ENCODE measurements around the gene NDUFV3.
"Not testable (repeated sequence)": the region's sequence is repeated elsewhere in the genome, so short reads cannot be mapped to it uniquely, and the experiment has no call there.

Gene NDUFV3

GRCh38 chr21:42863504-42863870 lies 29.6 kb upstream of the NDUFV3 start:
- no peak for DNase-seq (ENCODE audit: low spot score)
- TF ChIP-seq, protein P1, sequence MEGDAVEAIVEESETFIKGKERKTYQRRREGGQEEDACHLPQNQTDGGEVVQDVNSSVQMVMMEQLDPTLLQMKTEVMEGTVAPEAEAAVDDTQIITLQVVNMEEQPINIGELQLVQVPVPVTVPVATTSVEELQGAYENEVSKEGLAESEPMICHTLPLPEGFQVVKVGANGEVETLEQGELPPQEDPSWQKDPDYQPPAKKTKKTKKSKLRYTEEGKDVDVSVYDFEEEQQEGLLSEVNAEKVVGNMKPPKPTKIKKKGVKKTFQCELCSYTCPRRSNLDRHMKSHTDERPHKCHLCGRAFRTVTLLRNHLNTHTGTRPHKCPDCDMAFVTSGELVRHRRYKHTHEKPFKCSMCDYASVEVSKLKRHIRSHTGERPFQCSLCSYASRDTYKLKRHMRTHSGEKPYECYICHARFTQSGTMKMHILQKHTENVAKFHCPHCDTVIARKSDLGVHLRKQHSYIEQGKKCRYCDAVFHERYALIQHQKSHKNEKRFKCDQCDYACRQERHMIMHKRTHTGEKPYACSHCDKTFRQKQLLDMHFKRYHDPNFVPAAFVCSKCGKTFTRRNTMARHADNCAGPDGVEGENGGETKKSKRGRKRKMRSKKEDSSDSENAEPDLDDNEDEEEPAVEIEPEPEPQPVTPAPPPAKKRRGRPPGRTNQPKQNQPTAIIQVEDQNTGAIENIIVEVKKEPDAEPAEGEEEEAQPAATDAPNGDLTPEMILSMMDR (IDR thresholded peaks at IDR 0.05), result no peak
- Histone ChIP-seq H3K27ac (no peak overlapping the region), H3K4me3 (no peak overlapping the region)

GRCh38 chr21:42864286-42864685 lies 28.8 kb upstream of the NDUFV3 start:
- DNase-seq (ENCODE audit: low spot score), result no peak
- H3K27ac ChIP-seq, result peak overlapping the region in 1 of 2 donors; percentile 22
- no peak overlapping the region for H3K4me3 ChIP-seq
- TF ChIP-seq, protein P1 (IDR thresholded peaks at IDR 0.05), result no peak

DNA sequence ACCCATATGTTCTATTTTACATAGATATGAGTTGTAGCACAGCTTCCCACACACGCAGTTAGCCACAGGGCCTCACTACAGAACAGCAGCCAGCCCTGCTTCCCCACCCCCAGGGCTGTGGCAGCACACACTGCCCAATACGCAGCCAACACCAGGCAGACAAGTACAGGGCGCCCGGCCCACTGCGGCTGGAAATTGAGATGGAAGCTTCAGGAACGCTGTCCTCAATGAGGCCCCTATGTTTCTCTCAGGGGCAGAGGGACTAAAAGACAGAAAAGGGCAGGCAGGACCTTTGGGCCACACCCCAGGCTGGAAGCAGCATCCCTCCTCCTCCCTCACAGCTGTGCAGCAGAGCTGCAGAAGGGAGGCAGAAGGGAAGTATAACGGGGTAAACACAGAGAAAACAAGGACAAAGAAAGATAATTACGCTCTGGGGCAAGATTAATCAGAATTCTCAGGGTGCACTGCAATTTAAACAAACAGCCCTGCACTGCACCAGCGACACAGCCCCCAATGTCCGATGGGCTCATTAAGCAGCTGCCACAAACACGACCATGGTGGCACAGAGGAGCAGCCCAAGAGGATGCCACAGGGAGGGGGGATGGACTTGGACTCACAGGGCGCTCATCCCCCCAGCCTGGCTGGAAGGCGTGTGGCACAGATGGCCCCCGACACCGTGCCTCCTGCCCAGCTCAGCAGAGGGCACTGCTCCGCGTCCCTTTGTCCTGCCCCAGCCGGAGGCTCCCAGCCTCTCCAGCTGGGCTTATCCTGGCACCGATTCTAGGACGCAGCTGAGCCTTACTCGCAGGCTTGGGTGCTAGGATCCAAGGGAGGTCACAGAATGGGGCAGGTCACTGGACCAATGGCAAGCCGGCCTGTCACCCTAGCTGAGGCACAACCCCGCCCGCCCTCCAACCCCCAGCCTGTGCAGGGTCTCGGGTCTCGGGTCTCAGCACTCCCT lies 28.0 kb upstream of the NDUFV3 start:
- TF ChIP-seq, protein P1 (IDR thresholded peaks at IDR 0.05), result no peak
- peak overlapping the region in 1 of 2 donors; percentile 41 for H3K27ac ChIP-seq
- H3K4me3 ChIP-seq, result no peak overlapping the region
- no peak for DNase-seq (ENCODE audit: low spot score)

GRCh38 chr21:42865776-42866160 lies 27.3 kb upstream of the NDUFV3 start:
- TF ChIP-seq, protein P1 (IDR thresholded peaks at IDR 0.05), result no peak
- Histone ChIP-seq H3K27ac (peak overlapping the region in 1 of 2 donors; percentile 41), H3K4me3 (no peak overlapping the region)
- no peak for DNase-seq (ENCODE audit: low spot score)

DNA sequence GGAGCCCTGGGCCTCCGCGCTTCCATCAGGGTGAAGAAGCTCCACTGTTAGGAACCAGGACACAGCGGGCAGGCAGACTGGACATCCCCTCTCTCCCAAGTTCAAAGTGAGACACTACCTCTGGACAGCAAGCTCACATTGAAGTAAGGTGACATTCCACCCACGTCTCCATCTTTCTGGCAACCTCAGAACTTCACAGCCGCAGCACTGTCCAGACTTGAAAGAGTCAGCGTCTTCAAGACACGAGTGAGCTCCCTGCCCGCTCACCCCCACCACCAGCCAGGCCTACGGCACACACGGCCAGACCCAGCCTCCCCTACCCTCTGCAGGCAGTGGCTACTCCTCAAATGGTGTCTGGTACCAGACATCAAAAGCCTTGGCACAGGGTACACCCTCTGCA lies 24.9 kb upstream of the NDUFV3 start:
- no peak for DNase-seq (ENCODE audit: low spot score)
- H3K27ac ChIP-seq, result no peak overlapping the region
- H3K4me3 ChIP-seq, result no peak overlapping the region
- TF ChIP-seq, protein P1 (IDR thresholded peaks at IDR 0.05), result no peak

GRCh38 chr21:42873096-42873495 lies 20.0 kb upstream of the NDUFV3 start:
- DNase-seq (ENCODE audit: low spot score), result no peak
- no peak overlapping the region for H3K4me3 ChIP-seq
- no peak overlapping the region for H3K27ac ChIP-seq
- TF ChIP-seq, protein P1 (IDR thresholded peaks at IDR 0.05), result no peak

DNA sequence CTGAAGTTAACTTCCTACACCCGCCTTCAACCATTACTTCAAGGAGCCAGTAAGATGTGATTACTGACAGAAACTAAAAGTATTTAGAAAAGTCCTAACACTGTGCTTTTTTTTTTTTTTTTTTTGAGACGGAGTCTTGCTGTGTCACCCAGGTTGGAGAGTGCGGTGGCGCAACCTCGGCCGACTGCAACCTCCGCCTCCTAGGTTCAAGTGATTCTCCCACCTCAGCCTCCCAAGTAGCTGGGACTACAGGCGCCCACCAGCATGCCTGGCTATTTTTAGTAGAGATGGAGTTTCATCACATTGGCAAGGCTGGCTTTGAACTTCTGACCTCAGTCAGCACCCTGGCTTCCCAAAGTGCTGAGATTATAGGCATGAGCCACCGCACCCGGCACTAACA lies 17.3 kb upstream of the NDUFV3 start:
- DNase-seq (ENCODE audit: low spot score); H3K4me3 ChIP-seq; H3K27ac ChIP-seq: not testable (repeated sequence)
